PFSK-1 (cell line): ENCODE results near the gene CDHR5.

Experiments
- FOXP2 ChIP-seq: optimal IDR thresholded peaks from 2 replicates; pipeline ENCODE3; 2011; ENCODE audit warnings: borderline replicate concordance, control low read depth, inconsistent platforms; ENCODE audit not compliant: insufficient read depth; ENCODE audit errors: extremely low read length, extremely low read depth
- POLR2AphosphoS5 ChIP-seq: IDR thresholded peaks from 2 replicates; pipeline ENCODE4 v1.6.1; 2012; ENCODE audit warnings: low read depth, mild to moderate bottlenecking, control low read depth, low read length, moderate library complexity
- REST ChIP-seq, 2 experiments: IDR thresholded peaks; 2 replicates each; pipeline versions ENCODE4 v1.6.1 to v1.8.0; 2011 to 2012; ENCODE audit warnings: low read depth in 2 of 2, low read length in 2 of 2, control low read depth in 1 of 2, inconsistent platforms in 1 of 2, mild to moderate bottlenecking in 1 of 2, moderate library complexity in 1 of 2; ENCODE audit not compliant: insufficient read depth in 1 of 2
- SIN3A ChIP-seq: IDR thresholded peaks from 2 replicates; pipeline ENCODE4 v1.6.1; 2012; ENCODE audit warnings: mild to moderate bottlenecking, low read length, moderate library complexity, borderline replicate concordance; ENCODE audit not compliant: insufficient read depth
- TAF1 ChIP-seq: IDR thresholded peaks from 2 replicates; pipeline ENCODE4 v1.6.1; 2012; ENCODE audit warnings: low read length, control low read depth, borderline replicate concordance; ENCODE audit not compliant: insufficient read depth

Gene CDHR5

GRCh38 chr11:610146-610801 is 14.5 kb downstream of the CDHR5 start:
- TF ChIP-seq SIN3A (no peak), TAF1 (no peak), POLR2AphosphoS5 (no peak)

GRCh38 chr11:609341-609811 is 15.4 kb downstream of the CDHR5 start:
- TF ChIP-seq POLR2AphosphoS5 = no peak
- no peak for TF ChIP-seq REST (IDR thresholded peaks at IDR 0.05; ENCODE audit: insufficient read depth in 1 of 2, low read depth in 2 of 2, low read length in 2 of 2)
- no peak for TF ChIP-seq FOXP2
- no peak for TF ChIP-seq SIN3A
- no peak for TF ChIP-seq TAF1

GRCh38 chr11:608791-609251 is 15.9 kb downstream of the CDHR5 start:
- TF ChIP-seq TAF1 = no peak
- no peak for TF ChIP-seq POLR2AphosphoS5
- no peak for TF ChIP-seq REST (IDR thresholded peaks at IDR 0.05; ENCODE audit: insufficient read depth in 1 of 2, low read depth in 2 of 2, low read length in 2 of 2)
- no peak for TF ChIP-seq FOXP2
- TF ChIP-seq SIN3A = no peak

GRCh38 chr11:607971-608659 is 16.6 kb downstream of the CDHR5 start:
- TF ChIP-seq POLR2AphosphoS5 (no peak), TAF1 (no peak), REST (IDR thresholded peaks at IDR 0.05; ENCODE audit: insufficient read depth in 1 of 2, low read depth in 2 of 2, low read length in 2 of 2) (no peak), SIN3A (no peak), FOXP2 (no peak)

- TF ChIP-seq POLR2AphosphoS5 (no peak), TAF1 (no peak), SIN3A (no peak), FOXP2 (no peak), REST (IDR thresholded peaks at IDR 0.05; ENCODE audit: insufficient read depth in 1 of 2, low read depth in 2 of 2, low read length in 2 of 2) (no peak)
Observed at GRCh38 chr11:607020-607780, 17.6 kb downstream of the CDHR5 start.
